CD4-positive, alpha-beta T cell treated with Interleukin-21 for 1 hour (primary cell): ENCODE measurements around the gene OR2V1.
"Not testable (repeated sequence)": the region's sequence is repeated elsewhere in the genome, so short reads cannot be mapped to it uniquely, and the experiment has no call there.

Experiments used
- DNase-seq: peaks from one replicate; pipeline ENCODE4 v3.0.0-alpha.2; 2020

Gene OR2V1

DNA sequence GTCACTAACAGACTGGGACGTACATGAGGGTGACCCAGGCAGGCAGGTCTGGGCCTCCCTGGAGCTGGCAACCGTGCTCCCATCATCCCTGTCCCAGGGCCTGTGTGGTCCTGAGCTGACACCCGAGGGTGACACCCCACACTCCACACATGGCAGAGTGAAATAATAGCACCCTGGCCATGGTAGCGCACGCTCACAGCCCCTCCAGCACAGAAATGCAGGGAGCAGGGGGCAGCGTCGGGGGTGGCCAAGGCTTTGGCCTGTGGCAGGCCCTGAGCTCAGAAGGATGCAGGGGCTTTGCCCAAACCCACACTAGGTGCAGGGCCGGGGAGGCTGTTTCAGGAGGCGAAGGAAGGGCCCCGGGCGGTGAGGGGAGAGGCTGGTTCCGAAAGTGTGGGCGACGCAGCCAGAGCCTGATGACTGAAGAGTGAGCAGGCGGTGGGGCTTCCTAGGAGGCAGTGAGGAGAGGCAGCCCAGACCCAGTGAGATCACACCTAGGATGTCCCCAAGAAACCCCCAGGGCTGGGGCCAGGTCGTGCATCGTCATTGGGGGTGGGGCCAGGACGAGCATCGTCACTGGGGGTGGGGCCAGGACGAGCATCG is 29.3 kb upstream of the OR2V1 start:
- DNase-seq: peak; percentile 88

DNA sequence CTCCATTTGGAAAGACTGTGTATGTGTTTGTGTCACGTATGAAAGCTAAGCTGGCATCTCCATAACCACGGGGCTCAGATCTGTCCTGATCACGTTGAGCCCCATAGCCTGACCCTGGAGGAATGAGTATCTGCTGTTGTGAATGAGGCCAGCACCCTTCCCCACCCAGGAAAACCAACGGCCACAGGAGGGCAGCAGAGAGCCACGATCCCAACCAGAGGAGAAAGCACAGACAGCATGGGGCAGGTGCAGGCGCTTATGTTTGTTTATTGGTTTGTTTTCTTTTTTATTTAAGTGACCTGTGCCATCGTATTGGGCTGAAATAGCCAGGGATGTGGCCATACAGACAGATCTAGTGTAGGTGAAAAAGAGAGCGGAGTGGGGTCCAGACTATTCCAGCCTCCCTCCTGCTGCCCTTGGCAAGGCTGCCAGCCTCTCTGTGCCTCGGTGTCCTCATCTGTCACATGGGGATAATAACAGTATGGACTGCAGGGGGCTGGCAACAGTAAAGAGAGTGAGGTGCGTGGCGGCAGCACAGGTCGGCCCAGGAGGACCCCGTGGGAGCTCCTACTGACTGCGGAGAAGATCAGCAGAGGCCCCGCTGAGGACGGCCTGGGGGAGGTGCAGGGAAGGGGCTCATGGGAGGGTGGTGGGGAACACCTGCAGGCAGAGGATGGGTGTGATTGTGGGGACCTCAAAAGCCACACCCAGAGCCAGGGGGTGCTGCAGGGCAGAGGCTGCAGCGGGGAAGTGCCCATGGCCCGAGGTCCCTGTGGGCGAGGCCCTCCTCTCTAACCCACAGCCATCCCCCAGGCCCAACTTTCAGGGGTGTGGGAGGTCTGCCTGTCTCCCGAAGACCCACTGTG is 28.6 kb upstream of the OR2V1 start:
- DNase-seq: peak; percentile 91

GRCh38 chr5:181158869-181159268 is 27.9 kb upstream of the OR2V1 start:
- DNase-seq: no peak

- DNase-seq: no peak
Observed at GRCh38 chr5:181156758-181157157, 25.8 kb upstream of the OR2V1 start.

- no peak for DNase-seq
Observed at GRCh38 chr5:181153814-181154213, 22.8 kb upstream of the OR2V1 start.

GRCh38 chr5:181152406-181152805 is 21.4 kb upstream of the OR2V1 start:
- DNase-seq: no peak

- DNase-seq: no peak
Observed at GRCh38 chr5:181151146-181151545, 20.2 kb upstream of the OR2V1 start.

DNA sequence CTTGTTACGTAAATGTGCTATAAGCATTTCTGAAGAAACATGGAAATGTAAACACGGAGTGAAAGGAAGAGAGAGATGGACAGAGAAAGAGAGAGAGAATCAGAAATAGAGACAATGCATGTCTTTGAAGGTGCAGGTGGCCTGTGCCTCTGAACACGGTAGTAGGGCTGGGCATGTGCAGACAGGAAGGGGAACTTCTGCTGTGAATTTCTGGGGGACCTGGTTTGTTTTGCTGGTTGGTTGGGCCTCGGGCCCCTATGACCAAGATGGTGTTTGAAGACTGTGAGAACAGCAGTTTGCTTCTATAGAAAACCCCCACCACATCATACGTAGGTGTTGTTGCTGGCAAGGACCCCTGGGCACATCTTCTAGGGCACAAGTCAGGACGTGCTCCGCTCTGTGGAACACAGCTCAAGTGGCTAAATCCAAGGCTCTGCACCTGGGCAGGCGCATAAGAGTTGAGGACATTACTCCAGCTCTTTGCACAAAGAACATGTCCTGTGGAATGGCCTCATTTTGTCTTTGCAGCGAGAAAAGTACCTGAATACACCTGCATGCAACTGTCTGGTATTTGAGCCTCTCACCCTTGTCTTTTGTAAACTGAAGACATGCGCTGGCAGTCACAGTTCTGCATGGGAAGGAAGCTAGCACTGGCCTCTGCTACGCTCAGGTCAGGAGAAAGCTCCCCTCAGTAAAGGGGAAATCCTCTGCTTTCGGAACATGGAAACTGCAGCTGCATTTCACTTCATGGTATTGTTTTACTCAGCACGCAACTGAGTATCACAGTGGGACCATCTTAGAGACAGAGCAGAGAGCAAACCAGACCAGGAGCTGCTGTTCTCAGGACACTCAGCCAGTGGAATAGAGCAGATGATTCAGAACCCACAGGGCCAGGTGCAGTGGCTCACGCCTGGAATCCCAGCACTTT is 19.1 kb upstream of the OR2V1 start:
- DNase-seq: no peak

DNA sequence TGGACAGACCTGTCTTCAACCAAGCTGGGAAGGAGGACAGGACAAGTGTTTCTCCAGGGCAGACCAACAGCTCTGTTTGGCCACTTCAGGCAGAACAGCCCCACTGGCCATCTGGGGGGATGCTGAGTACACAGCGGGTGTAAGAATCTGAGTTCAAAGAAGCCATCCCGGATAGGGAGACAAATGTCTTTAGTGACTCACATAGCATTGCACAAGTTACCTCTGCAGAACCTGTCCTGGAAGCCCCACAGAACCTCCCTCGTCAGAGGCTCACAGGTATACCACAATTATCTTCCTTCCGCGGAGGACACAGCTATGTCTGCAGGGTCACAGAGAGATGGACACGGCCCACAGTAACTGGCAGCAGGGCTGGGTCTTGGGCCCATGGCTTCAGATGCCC is 18.4 kb upstream of the OR2V1 start:
- DNase-seq: no peak

GRCh38 chr5:181146927-181147636 is 16.1 kb upstream of the OR2V1 start, which contains the start of gene OR2V2:
Gene OR2V2 (plus strand): TSS chr5:181147586. CDS start chr5:181154943, 7,357 bp downstream.
- not testable (repeated sequence) for DNase-seq

DNA sequence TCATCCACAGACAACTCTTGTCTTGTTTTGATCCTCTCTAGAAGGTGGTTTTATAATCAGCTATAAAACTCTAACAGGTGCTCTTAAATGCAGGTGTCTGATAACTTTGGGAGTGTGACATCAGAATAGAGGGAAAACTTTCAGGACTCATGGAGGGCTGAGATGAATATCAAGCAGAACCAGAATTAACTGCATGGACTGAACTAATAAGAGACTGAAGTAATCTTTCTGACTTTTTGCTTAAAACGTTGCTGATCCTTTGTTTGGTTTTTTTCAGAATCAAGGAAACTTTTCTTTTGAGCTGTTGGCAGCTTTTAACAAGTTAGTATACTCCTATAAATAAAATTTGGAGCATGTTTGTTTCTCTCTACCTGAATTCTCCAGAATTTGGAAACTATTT is 14.2 kb upstream of the OR2V1 start:
- DNase-seq: no peak

DNA sequence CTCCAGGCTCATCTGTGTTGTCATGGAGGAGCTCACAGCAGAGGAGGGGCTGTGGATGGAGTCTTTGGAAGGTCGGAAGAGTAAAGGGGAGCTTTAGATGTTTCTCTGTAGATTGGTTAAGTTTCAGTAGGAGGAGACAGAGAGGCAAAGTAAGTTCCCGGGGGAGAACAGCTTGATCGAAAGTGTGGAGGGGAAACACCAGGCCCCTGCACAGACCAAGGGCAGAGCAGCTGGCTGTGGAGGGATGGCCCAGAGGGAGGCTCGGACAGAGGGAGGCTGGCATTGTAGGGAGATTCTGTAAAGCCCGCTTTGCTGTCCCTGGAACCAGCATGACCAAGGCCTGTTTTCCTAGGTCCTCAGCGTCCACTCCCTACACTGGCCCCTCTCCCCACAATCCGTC is 11.1 kb upstream of the OR2V1 start:
- DNase-seq: no peak

- no peak for DNase-seq
Observed at GRCh38 chr5:181140766-181141165, 9.8 kb upstream of the OR2V1 start.

DNA sequence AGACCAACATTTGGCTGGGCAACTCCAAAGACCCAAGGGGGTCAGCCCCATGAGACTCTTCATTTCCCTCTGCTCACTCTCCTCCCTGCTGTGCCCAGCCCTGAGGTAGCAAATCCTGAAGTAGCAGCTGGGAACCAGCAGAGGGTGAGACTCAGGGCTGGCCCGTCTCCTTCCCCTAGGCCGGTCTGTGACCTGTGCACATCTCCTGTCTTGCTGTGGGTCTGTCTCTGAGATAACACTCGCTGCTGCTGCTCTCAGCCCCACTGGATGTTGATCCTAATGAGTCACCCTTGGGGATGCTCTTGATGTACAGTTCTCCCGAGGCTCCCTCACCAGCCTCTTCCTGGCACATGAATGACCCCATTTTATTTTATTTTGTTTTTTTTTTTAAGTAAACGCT is 7.3 kb upstream of the OR2V1 start:
- no peak for DNase-seq

GRCh38 chr5:181136361-181136955 is 5.5 kb upstream of the OR2V1 start:
- no peak for DNase-seq

DNA sequence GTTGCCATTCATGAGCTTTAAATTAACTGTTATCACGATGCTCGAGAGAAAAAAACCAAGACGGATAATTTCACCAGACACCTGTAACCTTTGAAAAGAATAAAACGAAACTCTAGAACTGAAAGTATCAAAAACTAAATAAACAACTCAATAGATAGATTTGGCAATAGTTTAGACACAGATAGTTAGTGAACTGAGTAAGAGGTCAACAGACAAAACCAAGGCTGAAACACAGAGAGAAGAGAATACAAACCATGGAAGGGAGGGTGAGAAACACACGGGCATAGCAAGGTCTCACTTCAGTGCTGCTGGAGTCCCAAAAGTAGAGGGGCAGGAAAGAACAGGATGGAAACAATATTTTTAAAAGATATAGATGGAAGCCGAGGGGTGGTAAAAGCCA is 3.3 kb upstream of the OR2V1 start:
- no peak for DNase-seq

DNA sequence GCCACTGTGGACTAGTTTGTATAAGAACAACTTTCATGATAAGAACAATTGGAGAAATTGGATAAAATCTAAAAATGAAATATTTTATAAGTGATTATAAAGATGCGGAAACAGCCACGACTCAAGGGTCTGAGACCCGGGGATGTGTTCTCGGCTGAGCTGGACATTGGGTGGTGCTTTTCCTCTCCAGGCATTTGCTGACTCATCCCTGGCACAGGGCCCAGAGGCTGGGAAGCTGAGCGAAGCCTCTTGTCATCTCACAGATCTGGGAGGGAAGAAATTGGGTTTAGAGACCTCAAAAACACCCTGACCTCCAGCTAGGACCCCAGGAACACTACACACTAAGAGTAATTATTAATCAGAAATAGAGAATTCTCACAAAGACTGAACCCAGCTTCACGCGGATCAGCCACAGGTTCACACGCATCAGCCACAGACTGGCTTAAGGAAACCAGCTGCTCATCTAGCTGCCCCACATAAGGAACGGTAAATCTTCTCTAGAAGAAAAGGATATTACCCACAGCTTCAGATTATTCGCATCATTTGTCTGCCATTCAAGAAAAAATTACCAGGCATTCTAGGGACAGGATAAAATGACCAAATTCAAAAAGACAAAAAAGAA is 2.8 kb upstream of the OR2V1 start:
- no peak for DNase-seq

DNA sequence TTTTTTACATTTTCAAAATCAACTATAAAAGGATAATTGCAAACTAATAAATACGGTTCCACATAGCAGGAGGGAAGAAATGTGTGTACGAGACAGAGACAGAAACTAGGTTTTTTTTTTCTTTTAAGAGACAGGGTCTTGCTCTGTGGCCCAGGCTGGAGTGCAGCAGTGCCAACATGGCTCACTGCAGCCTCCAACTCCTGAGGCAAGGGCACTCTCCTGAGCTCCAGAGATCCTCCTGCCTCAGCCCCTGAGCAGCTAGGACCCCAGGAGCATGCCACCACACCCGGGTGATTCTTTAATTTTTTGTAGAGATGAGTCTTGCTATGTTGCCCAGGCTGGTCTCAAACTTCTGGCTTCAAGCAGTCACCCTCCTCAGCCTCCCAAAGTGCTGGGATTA is 2.1 kb upstream of the OR2V1 start:
- no peak for DNase-seq

GRCh38 chr5:181131514-181131913 is 545 bp upstream of the OR2V1 start:
- DNase-seq: no peak

DNA sequence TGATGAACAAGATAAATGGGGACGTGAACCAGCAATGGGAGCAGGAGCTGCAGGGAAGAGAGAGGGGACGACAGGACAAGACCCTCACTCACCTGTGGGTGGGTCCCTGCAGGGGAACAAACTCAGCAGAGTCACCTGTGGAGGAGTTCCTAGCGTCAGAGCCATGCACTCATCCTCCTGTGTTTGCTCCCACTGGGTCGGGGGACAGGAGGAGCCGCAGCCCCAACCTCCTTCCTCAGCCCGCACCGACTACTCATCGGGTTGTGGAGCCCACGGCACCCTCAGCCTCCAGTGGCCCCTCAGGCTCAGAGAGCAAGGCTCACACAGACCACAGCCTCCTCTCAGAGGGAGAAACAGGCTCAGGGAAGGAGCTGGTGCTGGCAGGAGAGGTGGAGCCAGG is 888 bp downstream of the OR2V1 start:
- DNase-seq: not testable (repeated sequence)

- DNase-seq: no peak
Observed at GRCh38 chr5:181129601-181130000, 1.4 kb downstream of the OR2V1 start.
